ENCODE data around the gene MRPS6. TPM values are rescaled to one million over a fixed set of nuclear protein-coding genes. Genes with fewer than 3 reads are reported as not detected.

The MRPS6 gene
- total RNA-seq, 2 donors from 2014 or later: 2.3 to 15.8 TPM

DNA sequence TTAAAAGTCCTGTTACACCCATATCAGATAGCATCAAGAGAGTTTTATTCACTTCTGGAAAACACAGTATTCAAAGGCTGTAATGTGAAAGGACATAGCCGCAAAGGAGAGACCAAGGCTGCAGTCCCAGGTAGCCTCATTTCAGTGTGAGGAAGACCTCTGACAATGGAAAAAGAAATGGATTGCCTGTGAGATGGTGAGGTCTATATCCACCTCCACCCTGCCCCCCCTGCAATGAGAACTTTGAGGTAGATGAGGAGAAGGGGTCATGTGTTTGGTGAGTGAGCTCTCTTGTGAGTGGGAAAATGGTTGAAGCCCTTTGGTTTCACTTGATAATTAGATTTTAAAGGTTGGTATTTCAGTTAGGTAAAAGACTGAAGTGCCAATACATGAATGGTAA, 3.5 kb downstream of the MRPS6 start:
- WGBS, 2 donors: 97 to 100% methylated on average over 1 of the region's 1 CpG
- Histone ChIP-seq H3K27me3 (no peaks in the 10 kb centered on the region), H3K27ac (no peak overlapping the region), H3K9me3 (no peaks in the 10 kb centered on the region), H3K4me1 (peaks cover 41% of the 10 kb centered on the region), H3K4me3 (no peak overlapping the region), H3K36me3 (replicated peaks in 1 of 2; ENCODE audit: insufficient read depth in 1 of 2, low read depth in 2 of 2) (no peaks in the 10 kb centered on the region)
- ATAC-seq (no peak), DNase-seq (no peak)
- intact Hi-C loops (cut with DNase I): no loop called here
- TF ChIP-seq, protein P1, sequence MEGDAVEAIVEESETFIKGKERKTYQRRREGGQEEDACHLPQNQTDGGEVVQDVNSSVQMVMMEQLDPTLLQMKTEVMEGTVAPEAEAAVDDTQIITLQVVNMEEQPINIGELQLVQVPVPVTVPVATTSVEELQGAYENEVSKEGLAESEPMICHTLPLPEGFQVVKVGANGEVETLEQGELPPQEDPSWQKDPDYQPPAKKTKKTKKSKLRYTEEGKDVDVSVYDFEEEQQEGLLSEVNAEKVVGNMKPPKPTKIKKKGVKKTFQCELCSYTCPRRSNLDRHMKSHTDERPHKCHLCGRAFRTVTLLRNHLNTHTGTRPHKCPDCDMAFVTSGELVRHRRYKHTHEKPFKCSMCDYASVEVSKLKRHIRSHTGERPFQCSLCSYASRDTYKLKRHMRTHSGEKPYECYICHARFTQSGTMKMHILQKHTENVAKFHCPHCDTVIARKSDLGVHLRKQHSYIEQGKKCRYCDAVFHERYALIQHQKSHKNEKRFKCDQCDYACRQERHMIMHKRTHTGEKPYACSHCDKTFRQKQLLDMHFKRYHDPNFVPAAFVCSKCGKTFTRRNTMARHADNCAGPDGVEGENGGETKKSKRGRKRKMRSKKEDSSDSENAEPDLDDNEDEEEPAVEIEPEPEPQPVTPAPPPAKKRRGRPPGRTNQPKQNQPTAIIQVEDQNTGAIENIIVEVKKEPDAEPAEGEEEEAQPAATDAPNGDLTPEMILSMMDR (IDR thresholded peaks at IDR 0.05): no peak
- TF ChIP-seq POLR2A (IDR thresholded peaks at IDR 0.05): no peak

DNA sequence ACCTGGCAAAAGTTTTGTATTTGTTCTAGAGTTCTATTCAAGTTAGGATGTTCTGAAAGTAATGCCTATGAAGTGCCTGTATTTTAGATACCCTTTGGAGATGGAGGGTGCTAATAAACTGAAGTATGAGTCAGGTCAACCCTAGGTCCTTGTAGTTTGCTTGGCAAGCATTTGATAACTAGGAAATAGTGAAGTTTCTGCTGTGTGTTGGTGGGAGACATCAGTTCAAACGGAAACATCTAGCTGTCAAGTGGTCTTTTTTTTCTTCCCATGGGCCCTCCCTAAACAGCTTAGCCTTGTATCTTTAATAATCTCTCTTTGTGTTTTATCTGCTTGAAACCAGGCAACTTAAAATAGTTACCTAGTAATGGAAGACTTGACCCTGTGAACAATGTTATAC, 4.5 kb downstream of the MRPS6 start:
- no peak for ATAC-seq
- no peaks in the 10 kb centered on the region for H3K27me3 ChIP-seq
- peaks cover 52% of the 10 kb centered on the region for H3K4me1 ChIP-seq
- H3K27ac ChIP-seq: no peak overlapping the region
- H3K36me3 ChIP-seq (replicated peaks in 1 of 2; ENCODE audit: insufficient read depth in 1 of 2, low read depth in 2 of 2): no peaks in the 10 kb centered on the region
- 77 to 91% methylated on average over 1 of the region's 1 CpG for WGBS, 2 donors
- H3K9me3 ChIP-seq: no peaks in the 10 kb centered on the region
- intact Hi-C loops (cut with DNase I): no loop called here
- no peak overlapping the region for H3K4me3 ChIP-seq
- no peak for DNase-seq
- TF ChIP-seq POLR2A (IDR thresholded peaks at IDR 0.05): no peak
- TF ChIP-seq, protein P1 (IDR thresholded peaks at IDR 0.05): no peak

DNA sequence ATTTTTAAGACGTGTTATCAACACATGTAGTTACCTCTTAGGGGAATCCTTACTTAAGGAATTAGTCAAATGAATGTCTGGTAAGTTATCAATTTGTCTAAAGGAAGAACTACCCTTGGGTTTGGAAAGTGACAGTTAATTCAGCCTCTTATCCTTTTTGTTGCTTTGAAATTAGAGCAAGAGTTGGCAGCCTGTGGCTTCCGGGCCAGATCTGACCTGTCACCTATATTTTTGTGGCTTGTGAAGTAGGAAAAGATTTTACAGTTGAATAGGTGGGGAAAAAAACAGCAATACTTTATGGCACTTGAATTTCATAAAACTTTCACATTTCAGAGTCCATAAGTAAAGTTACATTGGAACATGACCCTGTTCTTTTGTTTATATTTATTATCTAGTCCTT, 5.5 kb downstream of the MRPS6 start:
- Histone ChIP-seq H3K36me3 (replicated peaks in 1 of 2; ENCODE audit: insufficient read depth in 1 of 2, low read depth in 2 of 2) (no peaks in the 10 kb centered on the region), H3K27me3 (no peaks in the 10 kb centered on the region), H3K4me1 (peaks cover 55% of the 10 kb centered on the region), H3K4me3 (no peak overlapping the region), H3K9me3 (no peaks in the 10 kb centered on the region), H3K27ac (no peak overlapping the region)
- TF ChIP-seq, protein P1 (IDR thresholded peaks at IDR 0.05): no peak
- no peak for TF ChIP-seq POLR2A (IDR thresholded peaks at IDR 0.05)
- 41 to 46% methylated on average over 2 of the region's 2 CpGs for WGBS, 2 donors
- intact Hi-C loops (cut with DNase I): no loop called here
- peak in 1 of 4 donors; percentile 38 for DNase-seq
- ATAC-seq: no peak

DNA sequence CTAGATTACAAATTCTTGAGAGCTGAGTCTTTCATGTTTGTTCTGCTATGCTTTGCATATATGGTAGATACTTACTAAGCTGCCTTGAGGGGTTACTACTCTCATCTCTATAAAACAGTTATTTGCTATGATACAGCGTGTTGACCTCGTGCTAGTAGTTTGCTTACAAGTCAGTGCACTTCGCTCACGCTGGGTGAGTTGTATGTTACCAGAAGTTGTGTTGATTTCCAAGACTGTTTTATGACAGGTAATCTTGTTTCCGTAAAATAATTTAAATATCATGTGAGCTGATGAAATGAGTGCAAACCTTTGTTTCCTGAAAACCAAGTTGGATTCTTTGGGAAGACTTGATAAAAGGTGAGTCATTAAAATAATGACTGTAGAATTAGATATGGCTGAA, 7.3 kb downstream of the MRPS6 start:
- DNase-seq: no peak

DNA sequence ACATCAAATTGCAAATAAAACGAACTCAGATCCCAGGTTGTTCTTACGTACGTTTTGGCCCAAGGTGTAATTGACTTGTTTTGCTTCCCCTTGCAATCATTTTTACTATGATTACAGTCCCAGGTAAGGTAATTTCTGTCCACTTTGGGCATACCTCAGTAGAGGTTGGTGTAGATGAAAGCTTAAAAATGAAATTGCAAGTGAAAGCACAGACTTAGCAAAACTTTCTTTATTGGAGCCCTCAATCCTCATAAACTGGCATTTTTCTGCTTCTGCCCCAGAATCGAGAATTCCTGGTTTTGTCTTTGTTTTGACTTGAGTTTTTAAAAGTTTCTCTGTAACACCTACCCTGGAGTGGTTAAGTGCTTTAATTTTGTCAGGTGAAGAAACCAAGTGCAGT, 9.4 kb downstream of the MRPS6 start:
- Histone ChIP-seq H3K36me3 (replicated peaks in 1 of 2; ENCODE audit: insufficient read depth in 1 of 2, low read depth in 2 of 2) (no peaks in the 10 kb centered on the region), H3K27ac (no peak overlapping the region), H3K9me3 (no peaks in the 10 kb centered on the region), H3K4me1 (peaks cover 36% of the 10 kb centered on the region), H3K27me3 (no peaks in the 10 kb centered on the region), H3K4me3 (no peak overlapping the region)
- TF ChIP-seq, protein P1 (IDR thresholded peaks at IDR 0.05): no peak
- TF ChIP-seq POLR2A (IDR thresholded peaks at IDR 0.05): no peak
- WGBS, 2 donors: 45 to 57% methylated on average over 4 of the region's 4 CpGs
- ATAC-seq (no peak), DNase-seq (no peak)
- intact Hi-C loops (cut with DNase I): no loop called here

More for the DNA sequence above, 7.3 kb downstream of the MRPS6 start:
- 95 to 96% methylated on average over 5 of the region's 5 CpGs for WGBS, 2 donors
- Histone ChIP-seq H3K4me1 (peaks cover 40% of the 10 kb centered on the region), H3K27ac (no peak overlapping the region), H3K27me3 (no peaks in the 10 kb centered on the region), H3K4me3 (no peak overlapping the region), H3K36me3 (replicated peaks in 1 of 2; ENCODE audit: insufficient read depth in 1 of 2, low read depth in 2 of 2) (no peaks in the 10 kb centered on the region), H3K9me3 (no peaks in the 10 kb centered on the region)
- no peak for TF ChIP-seq POLR2A (IDR thresholded peaks at IDR 0.05)
- TF ChIP-seq, protein P1 (IDR thresholded peaks at IDR 0.05): no peak
- intact Hi-C loops (cut with DNase I): no loop called here
- ATAC-seq: no peak
